Cortex of kidney (tissue), 1 donor: ENCODE data around the gene MTERF4.
"Not testable (repeated sequence)": the region's sequence is repeated elsewhere in the genome, so short reads cannot be mapped to it uniquely, and the experiment has no call there.

Source experiments
- DNase-seq: peaks from one replicate; lab custom pipeline; 2025; lab: John Stamatoyannopoulos, UW

MTERF4 gene

GRCh38 chr2:241110607-241111439, 8.7 kb upstream of the MTERF4 start:
- DNase-seq = no peak

GRCh38 chr2:241110089-241110606, 8.1 kb upstream of the MTERF4 start:
- DNase-seq = no peak

GRCh38 chr2:241109210-241110088, 7.4 kb upstream of the MTERF4 start:
- DNase-seq = no peak

- no peak for DNase-seq
These were observed 6.5 kb upstream of the MTERF4 start for GRCh38 chr2:241108271-241109209.

GRCh38 chr2:241107031-241107783, 5.1 kb upstream of the MTERF4 start:
- DNase-seq = no peak

- no peak for DNase-seq
These were observed 3.6 kb upstream of the MTERF4 start for GRCh38 chr2:241105641-241106040.

GRCh38 chr2:241104611-241105010, 2.5 kb upstream of the MTERF4 start:
- DNase-seq = not testable (repeated sequence)

- DNase-seq = no peak
These were observed 1.1 kb upstream of the MTERF4 start for GRCh38 chr2:241103176-241103595.

GRCh38 chr2:241099246-241099645, 2.8 kb downstream of the MTERF4 start:
- DNase-seq = no peak

- DNase-seq = no peak
These were observed 5.1 kb downstream of the MTERF4 start for GRCh38 chr2:241096979-241097378.

- no peak for DNase-seq
These were observed 6.3 kb downstream of the MTERF4 start for GRCh38 chr2:241095594-241096290.

- DNase-seq = no peak
These were observed 7.1 kb downstream of the MTERF4 start for GRCh38 chr2:241094924-241095420.

GRCh38 chr2:241094172-241094571, 7.9 kb downstream of the MTERF4 start:
- DNase-seq = no peak

- DNase-seq = not testable (repeated sequence)
These were observed 8.8 kb downstream of the MTERF4 start for GRCh38 chr2:241093133-241093781.

- no peak for DNase-seq
These were observed 9.4 kb downstream of the MTERF4 start for GRCh38 chr2:241092677-241093076.

GRCh38 chr2:241091734-241092445, 10.2 kb downstream of the MTERF4 start:
- no peak for DNase-seq

- no peak for DNase-seq
These were observed 10.9 kb downstream of the MTERF4 start for GRCh38 chr2:241091201-241091600.

- DNase-seq = no peak
These were observed 13.0 kb downstream of the MTERF4 start for GRCh38 chr2:241088791-241089732.
